Activated T-cell treated with anti-CD3 and anti-CD28 coated beads for 4 hours (primary cell): ENCODE results near the gene MTCH1.
A peak's percentile ranks its signal among the peaks of the same experiment; 100 is the strongest.

Experiments
- DNase-seq: peaks from one replicate; pipeline ENCODE4 v3.0.0-alpha.2; 2020

Gene MTCH1

GRCh38 chr6:36985808-36986703 is at the start of gene MTCH1:
TSS of gene MTCH1 (minus strand) at chr6:36986196. CDS start at chr6:36986173, 23 bp downstream.
- peak; percentile 79 for DNase-seq

- DNase-seq: no peak
Observed at GRCh38 chr6:37033819-37034795, 48.1 kb upstream of the MTCH1 start.

- DNase-seq: no peak
Observed at GRCh38 chr6:37033255-37033654, 47.3 kb upstream of the MTCH1 start.

GRCh38 chr6:37032239-37032638 is 46.2 kb upstream of the MTCH1 start:
- DNase-seq: no peak

- DNase-seq: no peak
Observed at GRCh38 chr6:37030599-37030998, 44.6 kb upstream of the MTCH1 start.

- DNase-seq: peak; percentile 18
Observed at GRCh38 chr6:37029249-37029971, 43.4 kb upstream of the MTCH1 start.

GRCh38 chr6:37027811-37028469 is 41.9 kb upstream of the MTCH1 start:
- DNase-seq: no peak

- DNase-seq: no peak
Observed at GRCh38 chr6:37027036-37027720, 41.2 kb upstream of the MTCH1 start.

- no peak for DNase-seq
Observed at GRCh38 chr6:37025621-37026466, 39.8 kb upstream of the MTCH1 start.

- DNase-seq: no peak
Observed at GRCh38 chr6:37024656-37025337, 38.8 kb upstream of the MTCH1 start.

GRCh38 chr6:37022135-37022863 is 36.3 kb upstream of the MTCH1 start:
- DNase-seq: no peak

- DNase-seq: peak; percentile 57
Observed at GRCh38 chr6:37021356-37022129, 35.5 kb upstream of the MTCH1 start.

GRCh38 chr6:37020812-37021211 is 34.8 kb upstream of the MTCH1 start:
- DNase-seq: no peak

GRCh38 chr6:37020381-37020780 is 34.4 kb upstream of the MTCH1 start:
- no peak for DNase-seq

GRCh38 chr6:37019065-37019450 is 33.1 kb upstream of the MTCH1 start:
- no peak for DNase-seq

GRCh38 chr6:37018198-37019064 is 32.4 kb upstream of the MTCH1 start:
- DNase-seq: peak; percentile 80

- DNase-seq: no peak
Observed at GRCh38 chr6:37017606-37018197, 31.7 kb upstream of the MTCH1 start.
